HG03354 (cell line): ENCODE data around the gene VEZT.
A peak's percentile ranks its signal among the peaks of the same experiment; 100 is the strongest.
"Not testable (repeated sequence)": the region's sequence is repeated elsewhere in the genome, so short reads cannot be mapped to it uniquely, and the experiment has no call there.

Experiments
- ATAC-seq: cut with Tn5 transposase; IDR thresholded peaks from one replicate; pipeline ENCODE4 v1.9.1; 2021; ENCODE audit warnings: mild to moderate bottlenecking; ENCODE audit not compliant: unreplicated experiment, poor library complexity, severe bottlenecking

VEZT gene

GRCh38 chr12:95218150-95219133 is 835 bp downstream of the VEZT start:
- ATAC-seq, result peak; percentile 16

GRCh38 chr12:95220190-95220589 is 2.6 kb downstream of the VEZT start:
- no peak for ATAC-seq

- ATAC-seq, result no peak
Observed at GRCh38 chr12:95220726-95221125, 3.1 kb downstream of the VEZT start.

GRCh38 chr12:95224202-95225170 is 6.9 kb downstream of the VEZT start:
- no peak for ATAC-seq

GRCh38 chr12:95225645-95226212 is 8.1 kb downstream of the VEZT start:
- no peak for ATAC-seq

GRCh38 chr12:95227818-95228356 is 10.3 kb downstream of the VEZT start:
- no peak for ATAC-seq

- ATAC-seq, result no peak
Observed at GRCh38 chr12:95228617-95229016, 11.0 kb downstream of the VEZT start.

- no peak for ATAC-seq
Observed at GRCh38 chr12:95229636-95230035, 12.0 kb downstream of the VEZT start.

- ATAC-seq, result no peak
Observed at GRCh38 chr12:95230313-95230712, 12.7 kb downstream of the VEZT start.

- ATAC-seq, result no peak
Observed at GRCh38 chr12:95231190-95231589, 13.6 kb downstream of the VEZT start.

- not testable (repeated sequence) for ATAC-seq
Observed at GRCh38 chr12:95234187-95234586, 16.6 kb downstream of the VEZT start.

- not testable (repeated sequence) for ATAC-seq
Observed at GRCh38 chr12:95235621-95236020, 18.0 kb downstream of the VEZT start.

- ATAC-seq, result no peak
Observed at GRCh38 chr12:95237315-95237714, 19.7 kb downstream of the VEZT start.

- ATAC-seq, result no peak
Observed at GRCh38 chr12:95238150-95238549, 20.5 kb downstream of the VEZT start.

- ATAC-seq, result no peak
Observed at GRCh38 chr12:95239216-95239615, 21.6 kb downstream of the VEZT start.

GRCh38 chr12:95239835-95240234 is 22.2 kb downstream of the VEZT start:
- not testable (repeated sequence) for ATAC-seq

- ATAC-seq, result no peak
Observed at GRCh38 chr12:95240556-95240955, 22.9 kb downstream of the VEZT start.

GRCh38 chr12:95241138-95241537 is 23.5 kb downstream of the VEZT start:
- not testable (repeated sequence) for ATAC-seq

- no peak for ATAC-seq
Observed at GRCh38 chr12:95241761-95242506, 24.3 kb downstream of the VEZT start.
